Measurements from ENCODE around the gene HOMER1.

DNA sequence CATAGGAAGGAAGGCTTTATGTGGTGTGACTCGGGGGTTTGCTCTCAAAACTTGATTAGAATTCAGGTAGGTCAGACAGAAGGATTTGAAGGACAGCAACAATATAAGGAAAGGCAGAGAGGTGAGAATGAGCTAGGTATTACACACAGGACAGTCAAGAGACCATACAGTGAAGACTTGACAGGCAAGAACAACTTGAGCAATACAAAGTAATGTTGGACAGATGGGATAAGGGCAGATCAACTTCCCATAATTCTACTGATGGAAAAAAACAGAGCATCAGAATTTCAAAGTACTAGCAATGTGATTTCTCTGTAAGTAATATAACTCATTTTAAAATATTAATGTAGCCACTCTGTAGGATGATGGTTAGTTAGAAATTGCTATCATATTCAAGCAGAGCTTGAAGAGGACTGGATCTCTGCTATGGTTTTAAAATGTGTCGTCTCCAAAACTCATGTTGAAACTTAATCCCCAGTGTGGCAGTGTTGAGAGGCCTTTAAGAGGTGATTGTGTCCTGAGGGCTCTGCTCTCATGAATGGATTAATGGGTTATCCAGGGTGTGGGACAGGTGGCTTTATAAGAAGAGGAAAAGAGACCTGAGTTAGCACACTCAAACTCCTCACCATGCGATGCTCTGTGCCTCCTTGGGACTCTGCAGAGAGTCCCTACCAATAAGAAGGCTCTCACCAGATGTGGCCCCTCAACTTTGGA, 22.4 kb upstream of the HOMER1 start:
- TF ChIP-seq CTCF (IDR thresholded peaks at IDR 0.05) (no peak), POLR2AphosphoS5 (IDR thresholded peaks at IDR 0.05) (no peak), EP300 (IDR thresholded peaks at IDR 0.05) (no peak), POLR2A (IDR thresholded peaks at IDR 0.05) (no peak)

Data from sigmoid colon (tissue), 4 donors.